ENCODE measurements around the gene SCMH1. TPM values are rescaled to one million over a fixed set of nuclear protein-coding genes. Genes with fewer than 3 reads are reported as not detected.

The SCMH1 gene
- total RNA-seq, 1 experiment from 2014 or later: 19.4 TPM

GRCh38 chr1:41097105-41097504 lies 145.0 kb downstream of the SCMH1 start (continued):
- TF ChIP-seq PRDM15 (CRISPR knock-in tag; IDR thresholded peaks at IDR 0.05): no peak
- TF ChIP-seq, protein P1, sequence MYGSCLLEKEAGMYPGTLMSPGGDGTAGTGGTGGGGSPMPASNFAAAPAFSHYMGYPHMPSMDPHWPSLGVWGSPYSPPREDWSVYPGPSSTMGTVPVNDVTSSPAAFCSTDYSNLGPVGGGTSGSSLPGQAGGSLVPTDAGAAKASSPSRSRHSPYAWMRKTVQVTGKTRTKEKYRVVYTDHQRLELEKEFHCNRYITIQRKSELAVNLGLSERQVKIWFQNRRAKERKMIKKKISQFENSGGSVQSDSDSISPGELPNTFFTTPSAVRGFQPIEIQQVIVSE (CRISPR knock-in tag; IDR thresholded peaks at IDR 0.05; ENCODE audit: borderline replicate concordance): no peak
- TF ChIP-seq ELF4 (CRISPR knock-in tag; IDR thresholded peaks at IDR 0.05; ENCODE audit: low read depth): no peak
- TF ChIP-seq ZNF138 (CRISPR knock-in tag; conservative IDR thresholded peaks at IDR 0.05): no peak
- TF ChIP-seq, protein P2, sequence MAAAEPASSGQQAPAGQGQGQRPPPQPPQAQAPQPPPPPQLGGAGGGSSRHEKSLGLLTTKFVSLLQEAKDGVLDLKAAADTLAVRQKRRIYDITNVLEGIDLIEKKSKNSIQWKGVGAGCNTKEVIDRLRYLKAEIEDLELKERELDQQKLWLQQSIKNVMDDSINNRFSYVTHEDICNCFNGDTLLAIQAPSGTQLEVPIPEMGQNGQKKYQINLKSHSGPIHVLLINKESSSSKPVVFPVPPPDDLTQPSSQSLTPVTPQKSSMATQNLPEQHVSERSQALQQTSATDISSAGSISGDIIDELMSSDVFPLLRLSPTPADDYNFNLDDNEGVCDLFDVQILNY (CRISPR knock-in tag; IDR thresholded peaks at IDR 0.05): no peak
- TF ChIP-seq TCF7 (CRISPR knock-in tag; IDR thresholded peaks at IDR 0.05; ENCODE audit: low read depth): no peak
- TF ChIP-seq ZNF219 (CRISPR knock-in tag; IDR thresholded peaks at IDR 0.05; ENCODE audit: borderline replicate concordance): no peak
- TF ChIP-seq EMX1 (CRISPR knock-in tag; IDR thresholded peaks at IDR 0.05): no peak
- TF ChIP-seq RORB (CRISPR knock-in tag; IDR thresholded peaks at IDR 0.05): no peak
- TF ChIP-seq ZNF425 (CRISPR knock-in tag; conservative IDR thresholded peaks at IDR 0.05): no peak

DNA sequence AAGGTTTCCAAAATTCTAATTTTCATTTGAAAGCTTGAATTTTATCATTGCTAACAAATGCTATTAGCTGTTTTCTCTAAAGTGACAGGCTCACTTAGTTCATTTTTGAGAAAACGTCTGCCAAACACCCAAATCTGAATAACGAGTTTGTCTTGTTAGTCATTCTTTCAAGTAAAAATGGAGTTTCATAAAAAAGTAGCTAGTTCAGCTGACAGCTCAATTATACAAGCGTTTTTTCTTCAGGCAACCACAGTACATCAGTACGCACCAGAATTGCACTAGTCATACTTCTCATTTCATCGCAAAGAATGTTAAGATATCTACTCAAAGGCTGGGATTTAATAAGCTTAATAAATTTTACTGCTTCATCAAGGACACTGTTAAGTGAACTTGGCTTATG lies 148.3 kb downstream of the SCMH1 start:
- H3K4me1 Mint-ChIP-seq: no peaks in the 10 kb centered on the region
- CTCF ChIA-PET: no interaction called here
- H3K36me3 Mint-ChIP-seq: no peaks in the 10 kb centered on the region
- no peaks in the 10 kb centered on the region for H3K9me3 Mint-ChIP-seq
- no peak overlapping the region for H3K4me3 Mint-ChIP-seq
- DNase-seq (ENCODE audit: low spot score) (no peak), ATAC-seq (no peak)
- POLR2A ChIA-PET: no interaction called here
- H3K27me3 Mint-ChIP-seq (ENCODE audit: low read depth): no peaks in the 10 kb centered on the region
- no peak overlapping the region for H3K27ac Mint-ChIP-seq
- TF ChIP-seq, protein P1 (CRISPR knock-in tag; IDR thresholded peaks at IDR 0.05; ENCODE audit: borderline replicate concordance): no peak
- TF ChIP-seq, protein P3, sequence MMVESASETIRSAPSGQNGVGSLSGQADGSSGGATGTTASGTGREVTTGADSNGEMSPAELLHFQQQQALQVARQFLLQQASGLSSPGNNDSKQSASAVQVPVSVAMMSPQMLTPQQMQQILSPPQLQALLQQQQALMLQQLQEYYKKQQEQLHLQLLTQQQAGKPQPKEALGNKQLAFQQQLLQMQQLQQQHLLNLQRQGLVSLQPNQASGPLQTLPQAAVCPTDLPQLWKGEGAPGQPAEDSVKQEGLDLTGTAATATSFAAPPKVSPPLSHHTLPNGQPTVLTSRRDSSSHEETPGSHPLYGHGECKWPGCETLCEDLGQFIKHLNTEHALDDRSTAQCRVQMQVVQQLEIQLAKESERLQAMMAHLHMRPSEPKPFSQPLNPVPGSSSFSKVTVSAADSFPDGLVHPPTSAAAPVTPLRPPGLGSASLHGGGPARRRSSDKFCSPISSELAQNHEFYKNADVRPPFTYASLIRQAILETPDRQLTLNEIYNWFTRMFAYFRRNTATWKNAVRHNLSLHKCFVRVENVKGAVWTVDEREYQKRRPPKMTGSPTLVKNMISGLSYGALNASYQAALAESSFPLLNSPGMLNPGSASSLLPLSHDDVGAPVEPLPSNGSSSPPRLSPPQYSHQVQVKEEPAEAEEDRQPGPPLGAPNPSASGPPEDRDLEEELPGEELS (CRISPR knock-in tag; IDR thresholded peaks at IDR 0.05): no peak
- TF ChIP-seq KAT7 (CRISPR knock-in tag; IDR thresholded peaks at IDR 0.05; ENCODE audit: borderline replicate concordance) (no peak), ATF1 (CRISPR knock-in tag; IDR thresholded peaks at IDR 0.05) (no peak), ZNF219 (CRISPR knock-in tag; IDR thresholded peaks at IDR 0.05; ENCODE audit: borderline replicate concordance) (no peak), JUN (CRISPR knock-in tag; IDR thresholded peaks at IDR 0.05) (no peak), EMX1 (CRISPR knock-in tag; IDR thresholded peaks at IDR 0.05) (no peak), PREB (CRISPR knock-in tag; IDR thresholded peaks at IDR 0.05; ENCODE audit: borderline replicate concordance) (no peak), CREB1 (CRISPR knock-in tag; IDR thresholded peaks at IDR 0.05) (no peak)
